ENCODE data around the gene SAMD11.

SAMD11 gene

GRCh38 chr1:993379-993995 lies 69.8 kb downstream of the SAMD11 start:
- no peak for DNase-seq (ENCODE audit: low spot score)

Data from D341Med (cell line).